Measurements from ENCODE around the gene GUCY2C. TPM values are rescaled to one million over a fixed set of nuclear protein-coding genes. Genes with fewer than 3 reads are reported as not detected.

Gene GUCY2C
- total and polyA plus RNA-seq, 2 donors (not counting 3 experiments of a cell fraction or from before 2014, with no cell fraction given), result not detected

DNA sequence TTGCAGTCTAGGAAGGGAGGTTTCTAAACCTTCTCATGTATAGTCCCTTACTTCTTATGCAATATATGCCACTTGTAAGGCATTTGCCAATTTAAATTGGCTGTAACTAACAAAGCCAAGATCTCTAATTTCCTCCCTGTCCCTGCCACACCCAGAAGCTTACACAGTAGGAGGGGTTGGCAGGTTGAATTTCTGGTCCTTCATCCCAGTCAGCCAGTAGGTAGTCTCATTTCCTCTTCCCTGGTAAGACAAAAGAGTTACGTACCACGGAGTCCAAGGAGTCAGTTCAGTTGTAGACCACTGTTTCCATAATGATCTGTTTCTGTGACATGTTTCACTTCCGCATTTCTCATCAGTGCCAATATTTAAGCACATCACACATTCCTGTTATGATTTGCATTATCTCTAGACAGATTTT lies 81.7 kb downstream of the GUCY2C start:
- H3K79me2 ChIP-seq (ENCODE audit: control insufficient read depth, insufficient read depth, low read length), result no peaks in the 10 kb centered on the region
- no peak for TF ChIP-seq JUN (IDR thresholded peaks at IDR 0.05; ENCODE audit: borderline replicate concordance, insufficient read depth, insufficient read length, low read depth)
- DNase-seq (ENCODE audit: low read depth, low spot score), result no peak
- H3K4me3 ChIP-seq (replicated peaks in 1 of 3; ENCODE audit: insufficient read depth in 1 of 3, low read depth in 1 of 3, low read length in 3 of 3), result no peak overlapping the region
- no peak for FAIRE-seq
- H3K27ac ChIP-seq (ENCODE audit: insufficient read depth, low read depth, low read length), result no peak overlapping the region
- no peaks in the 10 kb centered on the region for H3K27me3 ChIP-seq (ENCODE audit: control insufficient read depth in 2 of 2, insufficient read depth in 2 of 2, low read length in 2 of 2)
- ChIA-PET CTCF (no interaction called here), POLR2A (no interaction called here)
- no peak overlapping the region for H2AFZ ChIP-seq (ENCODE audit: low read depth, low read length)
- intact Hi-C loops (cut with micrococcal nuclease), result loop anchor here (5.0 kb wide), 1 partner anchor 427 kb away; no protein-coding TSS in a partner anchor
- H3K4me1 ChIP-seq (ENCODE audit: control insufficient read depth, extremely low read depth, insufficient read depth, low read length), result no peaks in the 10 kb centered on the region
- no peak overlapping the region for H3K9ac ChIP-seq (replicated peaks; ENCODE audit: extremely low read depth, insufficient read depth, low read length)
- no peaks in the 10 kb centered on the region for H3K9me1 ChIP-seq (replicated peaks; ENCODE audit: control insufficient read depth, extremely low read depth, insufficient read depth, low read length)
- dilution Hi-C loops (cut with MboI; ENCODE audit: extremely low pct_ligation_motif_present, low sequenced_read_pairs), result no loop called here
- no peaks in the 10 kb centered on the region for H3K9me3 ChIP-seq (replicated peaks; ENCODE audit: control insufficient read depth, insufficient read depth, low read length)
- H4K20me1 ChIP-seq (replicated peaks; ENCODE audit: control insufficient read depth, extremely low read depth, insufficient read depth, low read length), result no peaks in the 10 kb centered on the region
- no TSS peak for BruUV-seq (replicated peaks)
- no peak overlapping the region for H3K4me2 ChIP-seq (ENCODE audit: insufficient read depth, low read length)
- no peaks in the 10 kb centered on the region for H3K36me3 ChIP-seq (ENCODE audit: control insufficient read depth in 2 of 2, extremely low read depth in 1 of 2, insufficient read depth in 2 of 2, low read length in 2 of 2)

DNA sequence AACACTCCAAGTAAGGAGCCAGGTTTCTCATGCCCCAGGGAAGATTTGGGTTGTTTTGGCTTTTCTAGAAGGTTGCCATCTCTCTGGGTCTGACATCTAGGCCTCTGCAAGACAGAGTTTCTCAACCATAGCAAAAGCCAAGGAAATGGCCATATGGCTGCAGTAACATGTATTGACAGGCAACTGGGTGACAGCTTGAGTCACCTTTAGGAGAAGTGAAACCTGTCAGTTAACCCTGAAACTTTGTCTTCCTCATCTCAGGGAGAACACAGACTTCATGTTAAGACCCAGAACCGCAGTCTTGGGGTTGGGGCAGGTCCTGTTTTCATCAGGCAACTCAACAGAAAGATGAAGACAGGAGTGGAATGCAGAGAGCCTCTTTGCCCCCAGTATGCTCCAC lies 82.7 kb downstream of the GUCY2C start:
- Histone ChIP-seq H3K4me3 (replicated peaks in 1 of 3; ENCODE audit: insufficient read depth in 1 of 3, low read depth in 1 of 3, low read length in 3 of 3) (no peak overlapping the region), H3K27me3 (ENCODE audit: control insufficient read depth in 2 of 2, insufficient read depth in 2 of 2, low read length in 2 of 2) (no peaks in the 10 kb centered on the region), H3K27ac (ENCODE audit: insufficient read depth, low read depth, low read length) (no peak overlapping the region), H3K9ac (replicated peaks; ENCODE audit: extremely low read depth, insufficient read depth, low read length) (no peak overlapping the region), H3K36me3 (ENCODE audit: control insufficient read depth in 2 of 2, extremely low read depth in 1 of 2, insufficient read depth in 2 of 2, low read length in 2 of 2) (no peaks in the 10 kb centered on the region), H3K9me1 (replicated peaks; ENCODE audit: control insufficient read depth, extremely low read depth, insufficient read depth, low read length) (no peaks in the 10 kb centered on the region), H3K4me2 (ENCODE audit: insufficient read depth, low read length) (no peak overlapping the region), H3K4me1 (ENCODE audit: control insufficient read depth, extremely low read depth, insufficient read depth, low read length) (no peaks in the 10 kb centered on the region), H2AFZ (ENCODE audit: low read depth, low read length) (no peak overlapping the region), H3K79me2 (ENCODE audit: control insufficient read depth, insufficient read depth, low read length) (no peaks in the 10 kb centered on the region), H4K20me1 (replicated peaks; ENCODE audit: control insufficient read depth, extremely low read depth, insufficient read depth, low read length) (no peaks in the 10 kb centered on the region), H3K9me3 (replicated peaks; ENCODE audit: control insufficient read depth, insufficient read depth, low read length) (no peaks in the 10 kb centered on the region)
- no peak for FAIRE-seq
- CTCF ChIA-PET, result interaction anchor here (1.1 to 1.6 kb wide), 2 partner anchors 376 to 446 kb away, joined by 3 to 8 read pairs; no protein-coding TSS in a partner anchor
- dilution Hi-C loops (cut with MboI; ENCODE audit: extremely low pct_ligation_motif_present, low sequenced_read_pairs) (no loop called here), intact Hi-C loops (cut with micrococcal nuclease) (no loop called here)
- no peak for DNase-seq (ENCODE audit: low read depth, low spot score)
- no TSS peak for BruUV-seq (replicated peaks)
- TF ChIP-seq FOS (IDR thresholded peaks at IDR 0.05; ENCODE audit: borderline replicate concordance, insufficient read depth, low read length) (no peak), JUN (IDR thresholded peaks at IDR 0.05; ENCODE audit: borderline replicate concordance, insufficient read depth, insufficient read length, low read depth) (no peak), EZH2 (IDR thresholded peaks at IDR 0.05; ENCODE audit: borderline replicate concordance, low read depth, low read length, severe bottlenecking) (no peak), POLR2AphosphoS5 (IDR thresholded peaks at IDR 0.05; ENCODE audit: insufficient read depth, low read depth, low read length) (no peak), POLR2A (IDR thresholded peaks at IDR 0.05; ENCODE audit: low read depth, low read length) (no peak), GATA2 (IDR thresholded peaks at IDR 0.05; ENCODE audit: insufficient read depth, insufficient read length, low read depth, low read length) (no peak), MYC (IDR thresholded peaks at IDR 0.05; ENCODE audit: low read depth, low read length) (no peak)
- TF ChIP-seq, protein P1, sequence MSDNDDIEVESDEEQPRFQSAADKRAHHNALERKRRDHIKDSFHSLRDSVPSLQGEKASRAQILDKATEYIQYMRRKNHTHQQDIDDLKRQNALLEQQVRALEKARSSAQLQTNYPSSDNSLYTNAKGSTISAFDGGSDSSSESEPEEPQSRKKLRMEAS (IDR thresholded peaks at IDR 0.05; ENCODE audit: insufficient read depth, insufficient read length), result no peak
- TF ChIP-seq, protein P2, sequence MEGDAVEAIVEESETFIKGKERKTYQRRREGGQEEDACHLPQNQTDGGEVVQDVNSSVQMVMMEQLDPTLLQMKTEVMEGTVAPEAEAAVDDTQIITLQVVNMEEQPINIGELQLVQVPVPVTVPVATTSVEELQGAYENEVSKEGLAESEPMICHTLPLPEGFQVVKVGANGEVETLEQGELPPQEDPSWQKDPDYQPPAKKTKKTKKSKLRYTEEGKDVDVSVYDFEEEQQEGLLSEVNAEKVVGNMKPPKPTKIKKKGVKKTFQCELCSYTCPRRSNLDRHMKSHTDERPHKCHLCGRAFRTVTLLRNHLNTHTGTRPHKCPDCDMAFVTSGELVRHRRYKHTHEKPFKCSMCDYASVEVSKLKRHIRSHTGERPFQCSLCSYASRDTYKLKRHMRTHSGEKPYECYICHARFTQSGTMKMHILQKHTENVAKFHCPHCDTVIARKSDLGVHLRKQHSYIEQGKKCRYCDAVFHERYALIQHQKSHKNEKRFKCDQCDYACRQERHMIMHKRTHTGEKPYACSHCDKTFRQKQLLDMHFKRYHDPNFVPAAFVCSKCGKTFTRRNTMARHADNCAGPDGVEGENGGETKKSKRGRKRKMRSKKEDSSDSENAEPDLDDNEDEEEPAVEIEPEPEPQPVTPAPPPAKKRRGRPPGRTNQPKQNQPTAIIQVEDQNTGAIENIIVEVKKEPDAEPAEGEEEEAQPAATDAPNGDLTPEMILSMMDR (IDR thresholded peaks at IDR 0.05; ENCODE audit: extremely low read depth in 1 of 2, insufficient read depth in 1 of 2, low read depth in 1 of 2, low read length in 2 of 2), result no peak
- POLR2A ChIA-PET, result no interaction called here

All from endothelial cell of umbilical vein (primary cell).